WERI-Rb-1 (cell line): ENCODE measurements around the gene MS4A1.

Source experiments
- DNase-seq: peaks from one replicate; pipeline ENCODE4 v3.0.0-alpha.2; 2020
- H3K27ac ChIP-seq: fragments of 250-450 bp; sonication (Bioruptor Pico); 2 replicates; pipeline ENCODE4 v1.5.1; 2020; ENCODE audit warnings: mild to moderate bottlenecking, moderate library complexity
- H3K27me3 ChIP-seq: fragments of 250-450 bp; sonication (Bioruptor Pico); 2 replicates; pipeline ENCODE4 v1.5.1; 2021; ENCODE audit warnings: mild to moderate bottlenecking, low read depth, moderate library complexity; ENCODE audit not compliant: insufficient read depth, severe bottlenecking
- H3K36me3 ChIP-seq: fragments of 250-450 bp; sonication (Bioruptor Pico); 2 replicates; pipeline ENCODE4 v1.5.1; 2020; ENCODE audit warnings: mild to moderate bottlenecking, moderate library complexity
- H3K4me3 ChIP-seq: 2 replicates; pipeline ENCODE4 v1.5.1; 2011; ENCODE audit warnings: low read depth, mild to moderate bottlenecking, control low read depth, low read length
- H3K9me3 ChIP-seq: fragments of 250-450 bp; sonication (Bioruptor Pico); 2 replicates; pipeline ENCODE4 v1.5.1; 2021; ENCODE audit warnings: mild to moderate bottlenecking, moderate library complexity; ENCODE audit not compliant: severe bottlenecking
- TF ChIP-seq, protein P1 (sequence below): IDR thresholded peaks from 2 replicates; pipeline ENCODE4 v1.5.1; 2011; ENCODE audit warnings: low read depth, mild to moderate bottlenecking, control low read depth, inconsistent platforms, low read length

Gene MS4A1

DNA sequence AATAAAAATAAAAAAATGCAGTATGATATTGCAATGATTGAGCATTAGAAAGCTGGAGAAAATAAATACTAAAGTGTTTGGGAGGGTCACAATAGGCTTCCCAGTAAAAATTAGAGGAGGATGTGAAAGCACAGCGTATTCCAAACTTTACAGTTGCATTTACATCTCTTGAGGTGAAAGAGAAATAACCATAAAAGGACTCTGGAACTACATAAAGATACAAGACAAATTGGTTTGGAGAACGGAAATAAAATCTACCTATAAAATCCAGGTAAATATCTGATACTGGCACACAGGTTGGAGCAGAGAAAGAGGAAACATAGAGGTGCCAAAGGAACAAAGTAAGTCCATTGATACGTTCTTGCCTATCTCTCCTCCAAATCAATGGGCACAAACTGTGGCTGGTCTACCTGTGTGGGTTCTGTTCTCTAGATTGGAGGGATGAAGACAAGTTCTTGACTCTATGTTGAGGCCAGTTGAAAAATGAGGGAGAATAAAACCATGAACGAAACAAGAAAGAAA, 36.9 kb downstream of the MS4A1 start, which contains the start of gene MS4A12:
Gene MS4A12 (plus strand): TSS at position 291 of the 522 bp plus-strand sequence. CDS start 4,541 bp downstream, outside the sequence.
- no peak within 1 kb of the TSS for H3K27ac ChIP-seq
- TF ChIP-seq, protein P1, sequence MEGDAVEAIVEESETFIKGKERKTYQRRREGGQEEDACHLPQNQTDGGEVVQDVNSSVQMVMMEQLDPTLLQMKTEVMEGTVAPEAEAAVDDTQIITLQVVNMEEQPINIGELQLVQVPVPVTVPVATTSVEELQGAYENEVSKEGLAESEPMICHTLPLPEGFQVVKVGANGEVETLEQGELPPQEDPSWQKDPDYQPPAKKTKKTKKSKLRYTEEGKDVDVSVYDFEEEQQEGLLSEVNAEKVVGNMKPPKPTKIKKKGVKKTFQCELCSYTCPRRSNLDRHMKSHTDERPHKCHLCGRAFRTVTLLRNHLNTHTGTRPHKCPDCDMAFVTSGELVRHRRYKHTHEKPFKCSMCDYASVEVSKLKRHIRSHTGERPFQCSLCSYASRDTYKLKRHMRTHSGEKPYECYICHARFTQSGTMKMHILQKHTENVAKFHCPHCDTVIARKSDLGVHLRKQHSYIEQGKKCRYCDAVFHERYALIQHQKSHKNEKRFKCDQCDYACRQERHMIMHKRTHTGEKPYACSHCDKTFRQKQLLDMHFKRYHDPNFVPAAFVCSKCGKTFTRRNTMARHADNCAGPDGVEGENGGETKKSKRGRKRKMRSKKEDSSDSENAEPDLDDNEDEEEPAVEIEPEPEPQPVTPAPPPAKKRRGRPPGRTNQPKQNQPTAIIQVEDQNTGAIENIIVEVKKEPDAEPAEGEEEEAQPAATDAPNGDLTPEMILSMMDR = no peak

DNA sequence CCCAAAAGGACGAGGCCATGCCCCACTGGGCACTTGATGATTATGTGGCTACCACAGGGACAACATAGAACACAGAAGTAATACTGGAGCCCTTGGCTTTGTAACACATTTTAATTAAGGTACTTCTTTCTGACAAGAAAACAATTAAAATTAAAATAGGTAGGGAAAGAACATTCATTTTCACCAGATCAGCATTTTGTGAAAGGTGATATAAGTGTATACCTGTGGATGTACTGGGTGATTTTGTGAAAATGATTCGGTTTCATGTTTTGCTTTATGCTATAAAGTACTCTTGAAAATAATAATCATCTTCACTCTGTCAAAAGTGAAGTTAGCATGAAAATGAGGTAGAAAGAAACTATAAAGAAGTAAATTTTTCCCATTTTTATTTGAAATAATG, 37.8 kb downstream of the MS4A1 start:
- Histone ChIP-seq H3K27ac (no peak overlapping the region), H3K9me3 (no peaks in the 10 kb centered on the region), H3K36me3 (no peaks in the 10 kb centered on the region), H3K27me3 (peaks cover 2% of the 10 kb centered on the region), H3K4me3 (no peak overlapping the region)
- TF ChIP-seq, protein P1 = no peak
- no peak for DNase-seq

More for the DNA sequence above, 36.9 kb downstream of the MS4A1 start, which contains the start of gene MS4A12:
- Histone ChIP-seq H3K27me3 (peaks cover 2% of the 10 kb centered on the region), H3K36me3 (no peaks in the 10 kb centered on the region), H3K4me3 (no peak within 1 kb of the TSS), H3K9me3 (no peaks in the 10 kb centered on the region)
- DNase-seq = no peak

DNA sequence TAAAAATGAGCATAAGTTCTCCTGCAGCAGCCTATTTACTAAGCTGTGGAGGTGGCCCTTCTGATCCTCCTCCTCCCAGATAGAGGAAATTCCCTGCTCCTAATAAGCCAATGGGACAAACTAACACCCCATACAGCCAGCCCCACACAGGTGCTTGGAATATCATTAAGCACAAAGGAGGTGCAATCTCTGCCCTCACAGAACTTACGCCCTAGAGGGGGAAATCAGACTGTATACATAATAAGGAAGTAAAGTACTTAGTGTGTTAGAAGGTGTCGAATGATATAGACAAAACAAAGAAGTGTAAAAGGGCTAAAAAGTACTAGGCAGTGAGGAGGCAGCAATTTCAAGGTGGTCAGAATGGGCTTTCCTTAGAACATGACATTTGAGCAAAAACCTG, 42.8 kb downstream of the MS4A1 start:
- H3K27me3 ChIP-seq = no peaks in the 10 kb centered on the region
- TF ChIP-seq, protein P1 = no peak
- H3K27ac ChIP-seq = no peak overlapping the region
- no peak overlapping the region for H3K4me3 ChIP-seq
- H3K9me3 ChIP-seq = no peaks in the 10 kb centered on the region
- DNase-seq = no peak
- H3K36me3 ChIP-seq = no peaks in the 10 kb centered on the region

DNA sequence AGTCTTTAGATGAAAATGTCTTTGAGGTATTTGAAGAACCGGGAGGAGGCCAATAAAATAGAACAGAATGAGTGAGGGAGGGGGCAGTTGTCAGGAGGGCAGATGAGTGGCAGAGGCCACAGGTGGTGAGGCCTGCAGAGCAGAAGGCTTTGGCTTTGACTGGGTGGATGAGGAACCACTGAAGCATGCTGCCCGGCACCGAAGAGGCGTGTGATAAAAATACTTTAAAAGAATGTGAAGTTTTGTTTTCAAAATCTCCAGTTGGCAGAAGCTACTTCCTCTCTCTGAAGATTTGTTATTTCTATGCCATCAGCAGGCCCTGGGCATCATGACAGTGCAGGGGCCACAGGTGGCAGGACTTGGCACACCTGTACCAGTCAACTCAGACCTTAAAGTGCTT, 43.2 kb downstream of the MS4A1 start:
- no peak for DNase-seq
- no peaks in the 10 kb centered on the region for H3K9me3 ChIP-seq
- H3K27me3 ChIP-seq = no peaks in the 10 kb centered on the region
- no peak overlapping the region for H3K27ac ChIP-seq
- no peaks in the 10 kb centered on the region for H3K36me3 ChIP-seq
- H3K4me3 ChIP-seq = no peak overlapping the region
- TF ChIP-seq, protein P1 = no peak

DNA sequence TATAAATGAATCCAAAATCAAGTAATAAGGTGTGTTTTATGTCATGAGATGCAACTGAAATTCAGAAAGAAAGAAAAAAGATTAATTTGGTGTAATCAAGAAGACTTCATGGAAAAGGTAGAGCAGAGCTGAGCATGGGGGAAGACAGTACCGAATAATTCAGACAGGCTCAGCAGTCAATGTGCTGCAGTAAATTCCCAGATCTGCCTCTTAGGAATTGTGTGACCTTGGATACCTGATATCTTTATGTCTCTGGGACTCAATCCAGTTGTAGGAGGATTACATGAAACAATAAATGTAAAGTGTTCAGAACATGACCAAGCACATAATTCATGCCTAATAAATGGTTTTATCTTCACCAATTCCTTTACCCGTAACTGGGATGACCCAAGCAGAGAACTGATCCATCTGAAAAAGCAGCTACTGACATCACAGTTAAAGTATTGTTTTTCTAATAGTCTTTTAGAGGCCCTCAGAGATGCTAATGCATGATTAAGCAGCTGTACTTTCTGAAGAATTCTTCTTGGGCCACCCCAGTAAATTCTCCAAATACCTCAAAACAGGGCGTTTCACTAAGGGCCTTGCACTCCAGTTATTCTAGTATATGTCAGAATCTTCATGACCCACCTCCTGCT, 44.7 kb downstream of the MS4A1 start:
- no peak overlapping the region for H3K27ac ChIP-seq
- no peak for DNase-seq

More for the DNA sequence above, 44.7 kb downstream of the MS4A1 start:
- Histone ChIP-seq H3K4me3 (no peak overlapping the region), H3K27me3 (no peaks in the 10 kb centered on the region), H3K9me3 (peaks cover 2% of the 10 kb centered on the region), H3K36me3 (no peaks in the 10 kb centered on the region)
- TF ChIP-seq, protein P1 = no peak
